Measurements from ENCODE around the gene SLC27A6.

SLC27A6 gene

DNA sequence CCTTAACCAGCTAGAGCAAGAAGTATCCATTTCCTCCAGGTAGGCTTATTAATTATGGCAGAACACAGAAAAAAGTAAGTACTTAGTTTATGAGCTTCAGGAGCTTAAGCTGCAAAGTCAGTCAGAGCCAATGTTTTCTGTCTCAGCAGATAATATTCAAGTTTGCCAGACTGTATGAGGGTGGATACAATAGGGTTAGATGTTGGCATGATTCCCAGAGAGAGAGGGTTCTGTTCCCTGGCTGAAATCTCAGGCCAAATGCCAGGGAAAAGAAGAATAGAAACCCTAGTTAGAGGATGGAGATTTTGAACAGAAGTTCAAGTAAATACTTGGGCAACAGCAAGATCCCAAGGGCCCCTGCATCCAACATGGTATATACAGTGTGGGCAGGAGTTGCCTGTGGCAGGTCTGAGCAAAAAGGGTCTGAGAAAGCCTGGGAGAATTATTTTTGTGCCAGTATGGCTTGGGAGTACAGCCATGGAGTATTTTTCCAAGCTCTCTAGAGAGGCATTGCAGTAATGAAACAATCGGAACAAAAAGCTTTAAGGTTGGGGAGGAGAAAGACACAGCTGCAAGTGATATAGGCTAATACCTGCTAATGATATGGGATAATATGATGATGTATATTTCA is 98.3 kb downstream of the SLC27A6 start:
- DNase-seq (ENCODE audit: low read depth in 2 of 2): no peak

DNA sequence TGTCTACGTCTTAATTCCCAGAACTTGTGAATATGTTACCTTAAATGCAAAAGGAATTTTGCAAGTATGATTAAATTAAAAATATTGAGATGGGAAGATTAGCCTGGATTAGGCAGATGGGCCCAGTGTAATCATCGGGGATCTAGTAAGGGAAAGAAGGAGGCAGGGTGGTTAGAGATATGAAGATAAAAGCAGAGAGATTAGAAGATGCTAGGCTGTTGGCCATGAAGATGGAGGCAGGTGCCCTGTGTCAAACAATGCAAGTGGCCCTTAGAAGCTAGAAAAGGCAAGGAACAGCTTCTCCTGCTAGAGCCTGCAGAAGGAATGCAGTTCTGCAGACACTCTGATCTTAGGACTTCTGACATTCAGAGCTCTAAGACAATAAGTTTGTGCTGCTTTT is 100.4 kb downstream of the SLC27A6 start:
- no peak for DNase-seq (ENCODE audit: low read depth in 2 of 2)

GRCh38 chr5:129067745-129068144 is 102.5 kb downstream of the SLC27A6 start:
- DNase-seq (ENCODE audit: low read depth in 2 of 2): no peak

- no peak for DNase-seq (ENCODE audit: low read depth in 2 of 2)
Measured at GRCh38 chr5:129069292-129069691, 104.0 kb downstream of the SLC27A6 start.

GRCh38 chr5:129073111-129073510 is 107.8 kb downstream of the SLC27A6 start:
- DNase-seq (ENCODE audit: low read depth in 2 of 2): no peak

DNA sequence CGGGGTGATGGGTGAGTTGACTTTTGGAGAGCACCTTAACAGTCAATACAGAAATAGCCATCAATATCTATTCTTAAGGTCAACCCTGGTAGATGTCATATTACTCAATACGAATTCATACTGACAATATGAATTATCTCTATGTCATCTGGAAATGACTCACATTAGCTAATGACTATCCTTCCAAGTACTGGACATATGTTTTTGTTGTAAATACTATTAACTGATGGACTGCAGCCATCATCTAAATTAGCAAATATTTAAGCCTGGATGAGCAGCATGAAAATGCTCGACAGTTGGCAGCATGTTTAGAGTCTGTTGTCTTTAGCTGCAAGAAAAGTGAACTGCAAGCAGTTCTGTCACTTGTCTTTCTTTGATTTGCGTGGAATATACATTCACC is 109.6 kb downstream of the SLC27A6 start:
- DNase-seq (ENCODE audit: low read depth in 2 of 2): no peak

GRCh38 chr5:129077433-129078075 is 112.3 kb downstream of the SLC27A6 start:
- no peak for DNase-seq (ENCODE audit: low read depth in 2 of 2)

DNA sequence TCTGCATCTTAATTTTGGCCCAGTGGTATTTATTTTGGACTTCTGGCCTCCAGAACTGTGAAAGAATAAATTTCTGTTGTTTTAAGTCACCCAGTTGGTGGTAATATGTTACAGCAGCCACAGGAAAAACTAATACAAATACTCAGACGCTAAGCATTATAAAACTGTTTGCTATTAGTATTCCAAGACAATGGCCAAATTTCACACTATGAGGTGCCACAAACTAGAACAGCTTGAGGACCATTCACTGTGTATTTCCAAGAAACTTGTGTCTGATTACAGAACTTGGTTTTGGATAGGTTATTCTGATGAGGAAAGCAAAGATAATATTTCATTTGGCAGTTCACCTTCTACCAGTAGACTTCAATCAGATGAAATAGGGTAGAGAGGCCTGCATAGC is 113.0 kb downstream of the SLC27A6 start:
- DNase-seq (ENCODE audit: low read depth in 2 of 2): no peak

- no peak for DNase-seq (ENCODE audit: low read depth in 2 of 2)
Measured at GRCh38 chr5:129078660-129079059, 113.4 kb downstream of the SLC27A6 start.

DNA sequence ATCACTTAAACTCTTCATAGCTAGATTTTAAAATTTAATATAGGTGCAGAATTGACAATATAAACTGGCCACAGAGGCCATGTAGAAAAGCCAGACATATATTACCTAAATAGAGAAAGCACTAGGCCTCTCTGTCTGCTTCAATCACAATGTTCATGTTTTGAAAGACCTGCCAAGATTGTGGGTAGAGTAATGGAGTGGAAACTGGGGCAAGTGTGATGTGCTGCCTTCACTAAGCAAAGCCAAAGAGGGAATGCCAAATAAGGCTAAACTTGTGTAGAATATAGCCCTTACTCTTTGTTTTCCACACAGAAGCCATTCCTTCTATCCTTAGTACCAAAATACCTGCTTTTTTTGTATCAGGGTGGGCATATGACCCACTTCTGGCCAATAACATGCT is 114.2 kb downstream of the SLC27A6 start:
- no peak for DNase-seq (ENCODE audit: low read depth in 2 of 2)

- DNase-seq (ENCODE audit: low read depth in 2 of 2): no peak
Measured at GRCh38 chr5:129080766-129081165, 115.5 kb downstream of the SLC27A6 start.

GRCh38 chr5:129082225-129083136 is 117.2 kb downstream of the SLC27A6 start:
- no peak for DNase-seq (ENCODE audit: low read depth in 2 of 2)

All from stimulated activated CD4-positive, alpha-beta T cell treated with anti-CD3 and anti-CD28 coated beads, Interleukin-15, amount 100 ng/mL, for 48 hours (primary cell).